Suprapubic skin (tissue), 4 donors: Measurements from ENCODE around the gene TMEM54. TPM values are rescaled to one million over a fixed set of nuclear protein-coding genes. Genes with fewer than 3 reads are reported as not detected.

Experiments
- DNase-seq, 2 donors: peaks; one replicate each; pipeline ENCODE4 v3.0.0-alpha.2; 2019; ENCODE audit warnings: low spot score in 2 of 2
- H3K27ac ChIP-seq: fragments of 200-600 bp; sonication (generic); one replicate; pipeline ENCODE4 v1.5.1; 2019
- H3K27me3 ChIP-seq: fragments of 200-600 bp; sonication (generic); one replicate; pipeline ENCODE4 v1.5.1; 2019
- H3K36me3 ChIP-seq: fragments of 200-600 bp; sonication (generic); one replicate; pipeline ENCODE4 v1.5.1; 2019
- H3K4me1 ChIP-seq: fragments of 200-600 bp; sonication (generic); one replicate; pipeline ENCODE4 v1.5.1; 2019
- H3K4me3 ChIP-seq: fragments of 200-600 bp; sonication (generic); one replicate; pipeline ENCODE4 v1.5.1; 2019; ENCODE audit warnings: mild to moderate bottlenecking
- H3K9me3 ChIP-seq: fragments of 200-600 bp; sonication (generic); one replicate; pipeline ENCODE4 v1.5.1; 2019
- EP300 ChIP-seq: sonication (generic); formaldehyde crosslinking; IDR thresholded peaks from one replicate; pipeline ENCODE4 v1.6.1; 2017; ENCODE audit warnings: antibody characterized with exemption
- POLR2A ChIP-seq, 2 donors: fragments of 450-650 bp; IDR thresholded peaks; one replicate each; pipeline ENCODE4 v1.6.1; 2017; ENCODE audit warnings: antibody characterized with exemption in 2 of 2, mild to moderate bottlenecking in 2 of 2, moderate library complexity in 2 of 2
- POLR2AphosphoS5 ChIP-seq, 3 donors: sonication (generic); formaldehyde crosslinking; IDR thresholded peaks; one replicate each; pipeline ENCODE4 v1.6.1; 2017; ENCODE audit warnings: antibody characterized with exemption in 3 of 3
- WGBS: methylation state at CpG from one replicate; pipeline ENCODE4 v1.1.5; 2018; 5-methylcytosine and 5-hydroxymethylcytosine counted together
- total RNA-seq, 4 donors: library from RNA; depleted of rRNA; stranded (reverse); fragments of >200 nt; gene quantifications; one replicate each; pipeline ENCODE4 v1.1.0, GENCODE V29; 2016
- TF ChIP-seq, protein P1 (sequence below), 2 donors: fragments of 200-600 bp in 1 of 2; fragments of 450-650 bp in 1 of 2; sonication (generic) in 1 of 2; IDR thresholded peaks; one replicate each; pipeline ENCODE4 v1.5.1; 2016 to 2019; ENCODE audit warnings: antibody characterized with exemption in 2 of 2, mild to moderate bottlenecking in 1 of 2, moderate library complexity in 1 of 2

The TMEM54 gene
- total RNA-seq, 4 donors from 2014 or later: 61.9 to 283 (median 228) TPM

DNA sequence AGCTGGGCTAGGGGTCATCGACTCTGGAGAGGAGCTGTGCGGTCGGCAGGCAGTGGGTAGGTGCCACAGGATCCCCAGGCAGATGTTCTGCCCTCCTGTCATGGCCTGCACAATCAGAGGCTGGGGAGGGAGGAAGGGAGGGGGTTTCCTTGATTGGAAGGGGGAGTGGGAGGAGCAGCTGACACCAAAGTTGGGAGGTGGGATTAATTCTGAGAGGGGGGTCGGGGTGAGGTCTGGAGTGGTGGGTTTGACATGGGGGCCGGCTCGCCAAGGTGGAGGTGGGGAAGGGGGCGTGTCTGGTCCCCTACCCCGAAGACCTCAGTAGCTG is 15.5 kb downstream of the TMEM54 start:
- Histone ChIP-seq H3K27me3 (peaks cover 43% of the 10 kb centered on the region), H3K4me3 (no peak overlapping the region)

DNA sequence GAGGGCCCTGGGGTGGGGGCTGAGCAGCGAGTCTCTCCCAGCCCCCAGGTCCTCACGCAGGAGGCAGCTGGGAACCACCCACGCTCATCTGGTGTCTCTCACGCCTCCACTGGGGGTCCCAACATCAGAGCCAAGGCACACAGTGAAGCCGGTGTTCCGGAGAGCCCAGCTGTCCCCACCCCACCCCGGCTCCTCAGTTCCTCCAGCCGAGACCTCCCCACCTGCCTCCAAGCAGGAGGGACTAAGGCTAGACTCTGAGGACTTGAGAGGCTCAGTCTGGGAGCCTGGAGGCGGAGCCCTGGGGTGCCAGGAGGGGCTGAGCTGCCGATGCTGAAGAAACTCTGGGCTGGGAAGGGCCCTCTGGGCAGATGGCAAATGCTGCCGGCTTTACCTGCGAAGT is 16.5 kb downstream of the TMEM54 start:
- 28% methylated on average over 10 of the region's 12 CpGs for WGBS
- no peak for DNase-seq
- H3K9me3 ChIP-seq: no peaks in the 10 kb centered on the region
- no peak overlapping the region for H3K27ac ChIP-seq
- no peak overlapping the region for H3K4me3 ChIP-seq
- H3K4me1 ChIP-seq: peaks cover 14% of the 10 kb centered on the region
- H3K27me3 ChIP-seq: peaks cover 43% of the 10 kb centered on the region
- no peak for TF ChIP-seq POLR2AphosphoS5 (IDR thresholded peaks at IDR 0.05)
- TF ChIP-seq EP300: no peak
- no peak for TF ChIP-seq POLR2A (IDR thresholded peaks at IDR 0.05)
- TF ChIP-seq, protein P1, sequence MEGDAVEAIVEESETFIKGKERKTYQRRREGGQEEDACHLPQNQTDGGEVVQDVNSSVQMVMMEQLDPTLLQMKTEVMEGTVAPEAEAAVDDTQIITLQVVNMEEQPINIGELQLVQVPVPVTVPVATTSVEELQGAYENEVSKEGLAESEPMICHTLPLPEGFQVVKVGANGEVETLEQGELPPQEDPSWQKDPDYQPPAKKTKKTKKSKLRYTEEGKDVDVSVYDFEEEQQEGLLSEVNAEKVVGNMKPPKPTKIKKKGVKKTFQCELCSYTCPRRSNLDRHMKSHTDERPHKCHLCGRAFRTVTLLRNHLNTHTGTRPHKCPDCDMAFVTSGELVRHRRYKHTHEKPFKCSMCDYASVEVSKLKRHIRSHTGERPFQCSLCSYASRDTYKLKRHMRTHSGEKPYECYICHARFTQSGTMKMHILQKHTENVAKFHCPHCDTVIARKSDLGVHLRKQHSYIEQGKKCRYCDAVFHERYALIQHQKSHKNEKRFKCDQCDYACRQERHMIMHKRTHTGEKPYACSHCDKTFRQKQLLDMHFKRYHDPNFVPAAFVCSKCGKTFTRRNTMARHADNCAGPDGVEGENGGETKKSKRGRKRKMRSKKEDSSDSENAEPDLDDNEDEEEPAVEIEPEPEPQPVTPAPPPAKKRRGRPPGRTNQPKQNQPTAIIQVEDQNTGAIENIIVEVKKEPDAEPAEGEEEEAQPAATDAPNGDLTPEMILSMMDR (IDR thresholded peaks at IDR 0.05): no peak
- H3K36me3 ChIP-seq: no peaks in the 10 kb centered on the region

More for the DNA sequence above, 15.5 kb downstream of the TMEM54 start:
- no peaks in the 10 kb centered on the region for H3K9me3 ChIP-seq
- no peak for DNase-seq
- no peaks in the 10 kb centered on the region for H3K36me3 ChIP-seq
- peaks cover 14% of the 10 kb centered on the region for H3K4me1 ChIP-seq
- TF ChIP-seq POLR2AphosphoS5 (IDR thresholded peaks at IDR 0.05): no peak
- H3K27ac ChIP-seq: no peak overlapping the region
- 19% methylated on average over 8 of the region's 8 CpGs for WGBS

DNA sequence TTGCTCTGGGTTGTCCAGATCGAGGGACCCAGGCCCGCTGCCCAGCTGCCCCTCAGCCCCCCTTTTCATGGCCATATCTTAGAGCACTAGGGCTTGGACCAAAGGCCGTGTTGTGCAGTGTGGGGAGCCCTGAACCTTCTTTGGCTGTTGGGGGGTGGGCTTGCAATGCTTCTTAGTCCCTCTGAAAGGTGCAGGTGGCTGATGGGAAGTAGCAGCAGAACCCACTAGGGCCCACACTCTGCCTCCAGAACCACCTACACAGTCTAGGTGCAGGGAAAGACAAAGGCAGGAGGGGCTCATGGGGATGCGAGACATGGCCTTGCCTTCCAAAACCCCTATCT is 17.2 kb downstream of the TMEM54 start:
- peaks cover 46% of the 10 kb centered on the region for H3K27me3 ChIP-seq
- no peaks in the 10 kb centered on the region for H3K36me3 ChIP-seq
- no peaks in the 10 kb centered on the region for H3K9me3 ChIP-seq
- no peak overlapping the region for H3K4me3 ChIP-seq
- TF ChIP-seq, protein P1 (IDR thresholded peaks at IDR 0.05): no peak
- TF ChIP-seq EP300: no peak
- peaks cover 14% of the 10 kb centered on the region for H3K4me1 ChIP-seq
- no peak for DNase-seq
- H3K27ac ChIP-seq: no peak overlapping the region
- WGBS: 86% methylated on average over 1 of the region's 4 CpGs

- Histone ChIP-seq H3K36me3 (no peaks in the 10 kb centered on the region), H3K4me3 (no peak overlapping the region), H3K9me3 (no peaks in the 10 kb centered on the region), H3K27ac (no peak overlapping the region), H3K27me3 (peaks cover 47% of the 10 kb centered on the region), H3K4me1 (peaks cover 14% of the 10 kb centered on the region)
- DNase-seq: no peak
- TF ChIP-seq POLR2AphosphoS5 (IDR thresholded peaks at IDR 0.05) (no peak), POLR2A (IDR thresholded peaks at IDR 0.05) (no peak), EP300 (no peak)
- TF ChIP-seq, protein P1 (IDR thresholded peaks at IDR 0.05): no peak
- WGBS: 79% methylated on average over 7 of the region's 7 CpGs
These were observed 17.7 kb downstream of the TMEM54 start for GRCh38 chr1:32883338-32884031.

- Histone ChIP-seq H3K36me3 (no peaks in the 10 kb centered on the region), H3K4me3 (no peak overlapping the region), H3K27ac (no peak overlapping the region), H3K9me3 (no peaks in the 10 kb centered on the region), H3K27me3 (peaks cover 41% of the 10 kb centered on the region), H3K4me1 (peaks cover 20% of the 10 kb centered on the region)
- no peak for TF ChIP-seq EP300
- TF ChIP-seq, protein P1 (IDR thresholded peaks at IDR 0.05): no peak
- TF ChIP-seq POLR2AphosphoS5 (IDR thresholded peaks at IDR 0.05): no peak
- TF ChIP-seq POLR2A (IDR thresholded peaks at IDR 0.05): no peak
- no peak for DNase-seq
- 27% methylated on average over 21 of the region's 22 CpGs for WGBS
These were observed 19.0 kb downstream of the TMEM54 start for GRCh38 chr1:32881871-32882850.
